ENCODE results near the gene TMED4.
"Not testable (repeated sequence)": the region's sequence is repeated elsewhere in the genome, so short reads cannot be mapped to it uniquely, and the experiment has no call there.

TMED4 gene

DNA sequence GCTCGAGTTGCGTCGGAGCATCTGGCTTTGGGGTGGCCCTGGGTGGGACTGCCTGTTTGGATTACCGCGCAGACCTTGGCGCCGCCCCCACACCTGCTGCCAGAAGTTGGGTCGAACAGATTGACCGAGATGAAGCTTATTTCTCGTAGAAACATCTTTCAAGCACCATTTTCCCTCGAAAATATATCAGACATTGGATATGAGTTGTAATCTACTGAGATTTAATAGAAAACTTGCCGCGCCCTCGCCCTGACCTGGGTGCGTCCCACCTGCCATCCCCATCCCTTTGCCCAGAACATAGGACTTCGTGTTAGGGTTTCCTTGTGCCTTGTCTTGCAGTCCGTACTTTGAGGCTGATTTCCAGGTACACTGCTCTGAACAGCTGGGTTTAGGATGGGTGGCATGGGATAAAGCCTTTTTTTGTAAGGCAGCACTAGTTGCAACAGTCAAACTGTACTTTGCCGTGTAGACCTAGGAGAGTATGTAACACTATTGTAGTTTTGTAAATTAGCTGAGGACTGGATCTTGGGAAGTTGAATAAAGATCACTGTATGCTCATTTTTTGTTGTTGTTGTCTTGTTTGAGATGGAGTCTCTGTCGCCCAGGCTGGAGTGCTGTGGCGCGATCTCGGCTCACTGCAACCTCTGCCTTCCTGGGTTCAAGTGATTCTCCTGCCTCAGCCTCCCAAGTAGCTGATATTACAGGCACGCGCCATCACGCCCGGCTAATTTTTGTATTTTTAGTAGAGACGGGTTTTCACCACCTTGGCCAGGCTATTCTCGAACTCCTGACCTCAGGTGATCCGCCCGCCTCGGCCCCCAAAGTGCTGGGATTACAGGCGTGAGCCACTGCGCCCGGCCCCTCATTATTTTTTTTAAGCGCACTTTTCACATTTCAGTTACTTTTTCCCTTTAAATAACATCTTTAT, 25.4 kb upstream of the TMED4 start:
- no peak for DNase-seq

DNA sequence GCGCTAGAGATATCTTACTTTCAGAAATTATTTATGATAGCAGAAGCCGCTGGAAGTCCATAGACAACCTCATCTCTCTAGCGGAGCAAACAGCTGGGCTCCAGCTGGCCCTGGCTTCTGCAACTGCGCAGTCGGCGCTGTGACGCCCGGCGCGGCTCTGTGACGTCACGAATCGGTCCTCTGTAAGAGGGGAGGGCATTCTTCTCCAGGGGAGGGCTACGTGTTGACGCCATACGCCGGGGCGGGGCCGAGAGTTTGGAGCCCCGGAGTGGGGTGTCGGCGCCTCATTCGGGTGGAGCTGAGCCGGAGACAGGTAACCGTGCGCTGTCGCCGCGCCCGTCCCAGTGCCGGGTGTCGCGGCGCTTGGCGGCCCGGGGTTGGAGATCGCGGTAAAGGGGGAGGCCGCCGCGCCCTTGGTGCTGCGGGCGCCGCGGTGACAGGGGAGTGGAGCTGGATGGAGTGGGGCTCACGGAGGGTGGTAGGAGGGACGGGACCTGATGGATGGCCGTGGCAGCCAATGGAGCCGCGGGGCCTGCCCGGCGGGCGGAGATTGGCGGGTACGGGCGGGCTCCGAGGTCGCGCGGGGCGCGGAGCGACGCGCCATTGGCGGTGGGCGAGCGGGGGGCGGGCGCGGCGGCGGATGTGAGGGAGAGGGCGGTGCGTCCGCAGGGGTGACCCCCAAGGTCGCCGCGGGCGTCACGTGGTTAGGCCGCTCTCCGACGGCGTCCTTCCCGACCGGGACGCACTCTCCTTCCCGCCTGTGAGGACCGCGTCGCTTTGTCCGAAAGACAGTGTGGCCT, 24.5 kb upstream of the TMED4 start, which contains the start of gene OGDH:
Gene OGDH, plus strand, starts transcription at position 287 of the 800 bp plus-strand sequence. CDS start 17,717 bp downstream, outside the sequence.
- peak; percentile 99 for DNase-seq

DNA sequence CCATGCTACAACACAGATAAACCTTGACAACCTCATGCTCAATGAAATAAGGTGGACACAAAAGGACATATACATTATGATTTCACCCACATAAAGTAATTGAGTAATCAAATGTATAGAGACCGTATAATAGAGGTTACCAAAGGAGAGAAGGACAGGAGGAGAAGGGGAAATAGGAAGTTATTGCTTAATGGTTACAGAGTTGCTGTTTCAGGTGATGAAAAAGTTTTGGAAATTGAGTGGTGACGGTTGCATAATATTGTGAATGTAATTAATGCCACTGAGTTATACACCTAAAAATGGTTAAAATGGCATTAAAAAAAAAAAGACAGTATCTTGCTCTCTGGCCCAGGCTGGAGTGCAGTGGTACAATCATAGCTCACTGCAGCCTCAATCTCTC, 22.9 kb upstream of the TMED4 start:
- DNase-seq, result no peak

DNA sequence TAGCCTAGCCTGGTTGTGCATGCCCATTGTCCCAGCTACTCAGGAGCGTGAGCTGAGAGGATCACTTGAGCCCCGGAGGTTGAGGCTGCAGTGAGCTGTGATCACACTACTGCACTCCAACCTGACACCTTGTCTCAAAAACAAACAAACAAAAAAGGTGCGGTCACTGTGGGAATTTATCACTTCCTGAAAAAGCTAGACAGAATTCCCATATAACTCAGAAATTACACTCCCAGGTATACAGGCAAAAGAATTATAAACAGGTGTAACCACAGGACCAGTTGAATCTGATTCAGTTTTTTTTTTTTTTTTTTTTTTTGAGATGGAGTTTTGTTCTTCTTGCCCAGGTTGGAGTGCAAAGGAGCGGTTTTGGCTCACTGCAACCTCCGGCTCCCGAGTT, 21.2 kb upstream of the TMED4 start:
- DNase-seq, result no peak

DNA sequence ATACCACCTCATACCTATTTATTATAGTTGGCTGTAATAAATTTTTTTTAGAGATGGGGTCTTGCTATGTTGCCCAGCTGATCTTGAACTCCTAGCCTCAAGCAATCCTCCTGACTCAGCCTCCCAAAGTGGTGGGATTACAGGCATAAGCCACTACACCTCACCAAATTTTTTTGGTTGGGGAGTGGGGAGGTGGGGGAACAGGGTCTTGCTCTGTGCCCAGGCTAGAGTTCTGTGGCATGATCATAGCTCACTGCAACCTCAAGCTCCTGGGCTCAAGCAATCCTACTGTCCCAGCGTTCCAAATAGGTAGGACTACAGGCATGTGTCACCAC, 20.5 kb upstream of the TMED4 start:
- no peak for DNase-seq

DNA sequence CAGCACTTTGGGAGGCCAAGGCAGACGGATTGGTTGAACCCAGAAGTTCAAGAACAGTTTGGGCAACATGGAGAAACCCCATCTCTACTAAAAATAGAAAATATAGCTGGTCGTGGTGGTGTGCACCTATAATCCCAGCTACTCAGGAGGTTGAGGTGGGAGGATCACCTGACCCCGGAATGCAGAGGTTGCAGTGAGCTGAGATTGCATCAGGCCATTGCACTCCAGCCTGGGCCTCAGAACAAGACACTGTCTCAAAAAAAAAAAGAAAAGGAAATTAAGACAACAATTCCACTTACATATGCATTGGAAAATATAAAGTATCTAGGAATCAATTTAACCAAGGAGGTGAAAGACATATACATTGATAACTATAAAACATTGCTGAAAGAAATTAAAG, 17.2 kb upstream of the TMED4 start:
- DNase-seq, result no peak

DNA sequence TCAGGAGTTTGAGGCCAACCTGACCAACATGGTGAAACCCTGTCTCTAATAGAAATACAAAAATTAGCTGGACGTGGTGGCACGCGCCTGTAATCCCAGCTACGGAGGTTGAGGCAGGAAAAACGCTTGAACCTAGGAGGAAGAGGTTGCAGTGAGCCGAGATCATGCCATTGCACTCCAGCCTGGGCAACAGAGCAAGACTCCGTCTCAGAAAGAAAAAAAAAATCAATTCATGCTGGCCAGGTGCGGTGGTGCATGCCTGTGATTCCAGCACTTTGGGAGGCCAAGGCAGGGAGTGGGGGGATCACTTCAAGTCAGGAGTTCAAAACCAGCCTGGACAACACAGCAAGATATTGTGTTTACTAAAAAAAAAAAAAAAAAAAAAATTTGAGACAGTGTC, 15.2 kb upstream of the TMED4 start:
- DNase-seq, result not testable (repeated sequence)

DNA sequence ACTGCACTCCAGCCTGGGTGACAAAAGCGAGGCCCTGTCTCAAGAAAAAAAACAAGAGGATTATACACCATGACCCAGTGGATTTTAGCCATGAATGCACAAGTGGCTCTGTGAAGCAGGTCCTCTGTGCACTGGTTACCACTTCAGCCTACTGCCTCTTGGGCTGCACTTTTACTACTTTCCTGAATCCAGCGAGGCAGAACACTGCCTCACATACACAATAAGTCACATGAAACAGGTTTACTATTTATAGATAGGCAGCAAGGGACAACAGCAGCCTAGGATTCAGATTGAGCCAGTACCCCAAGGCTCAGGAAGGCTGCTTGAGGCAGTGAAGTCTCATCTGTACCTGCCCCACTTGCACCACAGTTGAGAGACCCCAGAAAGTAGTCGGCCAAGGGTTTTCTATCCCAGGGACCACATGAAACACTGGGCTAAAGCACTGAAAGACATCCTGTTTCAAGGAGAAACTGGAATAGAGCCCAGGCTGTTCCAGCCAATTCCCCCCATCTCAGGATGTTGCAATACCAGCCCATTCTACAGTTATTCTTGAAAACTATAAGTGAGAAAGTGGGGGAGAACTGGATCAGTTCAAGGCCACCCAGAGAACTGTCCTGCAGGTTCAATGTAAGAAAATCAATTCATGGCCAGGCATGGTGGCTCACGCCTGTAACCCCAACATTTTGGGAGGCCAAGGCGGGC, 14.1 kb upstream of the TMED4 start:
- DNase-seq, result no peak

DNA sequence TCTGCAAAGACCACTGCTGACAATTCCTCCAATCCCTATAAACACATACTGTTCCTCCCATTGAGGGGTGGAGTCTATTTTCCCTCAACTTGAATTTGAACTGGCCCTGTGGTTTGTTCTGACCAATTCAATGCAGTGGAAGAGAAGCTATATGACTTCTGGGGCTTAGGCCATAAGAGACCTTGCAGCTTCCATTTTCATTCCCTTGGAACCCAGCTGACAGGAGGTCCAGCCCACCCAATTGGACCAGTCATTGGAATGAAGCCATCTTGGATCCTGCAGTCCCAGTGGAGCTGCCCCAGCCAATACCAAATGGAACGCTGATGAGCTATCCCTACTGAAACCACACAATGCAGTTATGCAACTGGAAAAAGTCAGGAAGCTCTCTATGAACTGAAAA, 8.9 kb upstream of the TMED4 start:
- no peak for DNase-seq

DNA sequence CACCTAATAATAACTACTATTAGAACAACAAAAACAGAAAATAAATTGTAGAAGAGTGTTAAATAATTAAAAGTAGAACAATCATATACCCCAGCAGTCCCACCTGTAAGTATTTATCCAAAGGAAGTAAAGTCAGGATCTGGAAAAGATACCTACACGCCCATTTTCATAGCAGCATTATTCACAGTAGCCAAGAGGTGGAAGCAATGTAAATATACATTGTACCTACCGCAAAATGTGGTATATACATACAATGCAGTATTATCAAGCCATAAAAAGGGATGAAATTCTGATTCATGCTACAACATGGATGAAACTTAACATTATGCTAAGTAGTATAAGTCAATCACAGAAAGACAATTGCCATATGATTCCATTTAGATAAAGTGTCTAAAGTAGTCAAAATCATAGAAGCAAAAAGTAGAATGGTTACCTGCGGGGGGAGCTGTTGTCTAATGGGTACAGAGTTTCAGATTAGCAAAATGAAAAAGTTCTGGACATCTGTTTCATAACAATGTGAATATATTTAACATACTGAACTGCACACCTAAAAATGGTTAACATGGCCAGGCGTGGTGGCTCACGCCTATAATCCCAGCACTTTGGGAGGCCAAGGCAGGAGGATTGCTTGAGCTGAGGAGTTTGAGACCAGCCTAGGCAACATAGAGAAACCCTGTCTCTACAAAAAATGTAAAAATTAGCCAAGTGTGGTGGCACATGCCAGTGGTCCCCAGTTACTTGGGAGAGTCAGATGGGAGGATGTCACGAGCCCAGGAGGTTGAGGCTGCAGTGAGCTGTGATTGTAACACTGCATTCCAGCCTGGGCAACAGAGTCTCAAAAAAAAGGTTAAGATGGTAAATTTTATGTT, 6.0 kb upstream of the TMED4 start:
- peak; percentile 59 for DNase-seq

DNA sequence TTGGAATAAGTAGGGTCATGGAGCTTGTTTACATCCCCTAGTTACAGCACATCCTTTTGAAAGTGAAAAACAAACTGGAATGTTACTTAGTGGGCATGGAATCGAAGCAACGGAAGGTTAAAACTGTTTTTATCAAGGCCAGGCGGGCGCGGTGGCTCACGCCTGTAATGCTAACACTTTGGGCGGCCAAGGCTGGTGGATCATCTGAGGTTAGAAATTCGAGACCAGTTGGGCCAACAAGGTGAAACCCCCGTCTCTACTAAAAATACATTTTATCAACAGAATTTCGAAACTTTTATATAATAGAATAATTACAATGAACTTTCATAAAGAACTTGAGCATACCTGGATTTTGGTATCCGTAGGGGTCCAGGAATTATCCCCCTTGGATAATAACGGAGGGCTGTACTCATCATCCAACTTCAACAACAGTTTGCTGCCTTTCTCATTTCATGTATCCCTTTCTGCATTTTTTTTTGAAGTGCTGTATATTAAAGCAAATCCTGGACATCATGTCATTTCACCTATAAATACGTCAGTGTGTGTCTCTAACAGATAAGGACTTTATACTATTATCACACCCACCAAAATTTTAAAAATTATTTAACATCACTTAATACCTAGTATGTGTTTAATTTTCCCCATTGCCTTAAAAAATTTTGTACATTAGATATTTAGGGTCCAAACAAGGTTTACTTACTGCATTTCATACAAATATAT, 1.3 kb upstream of the TMED4 start:
- DNase-seq, result no peak

DNA sequence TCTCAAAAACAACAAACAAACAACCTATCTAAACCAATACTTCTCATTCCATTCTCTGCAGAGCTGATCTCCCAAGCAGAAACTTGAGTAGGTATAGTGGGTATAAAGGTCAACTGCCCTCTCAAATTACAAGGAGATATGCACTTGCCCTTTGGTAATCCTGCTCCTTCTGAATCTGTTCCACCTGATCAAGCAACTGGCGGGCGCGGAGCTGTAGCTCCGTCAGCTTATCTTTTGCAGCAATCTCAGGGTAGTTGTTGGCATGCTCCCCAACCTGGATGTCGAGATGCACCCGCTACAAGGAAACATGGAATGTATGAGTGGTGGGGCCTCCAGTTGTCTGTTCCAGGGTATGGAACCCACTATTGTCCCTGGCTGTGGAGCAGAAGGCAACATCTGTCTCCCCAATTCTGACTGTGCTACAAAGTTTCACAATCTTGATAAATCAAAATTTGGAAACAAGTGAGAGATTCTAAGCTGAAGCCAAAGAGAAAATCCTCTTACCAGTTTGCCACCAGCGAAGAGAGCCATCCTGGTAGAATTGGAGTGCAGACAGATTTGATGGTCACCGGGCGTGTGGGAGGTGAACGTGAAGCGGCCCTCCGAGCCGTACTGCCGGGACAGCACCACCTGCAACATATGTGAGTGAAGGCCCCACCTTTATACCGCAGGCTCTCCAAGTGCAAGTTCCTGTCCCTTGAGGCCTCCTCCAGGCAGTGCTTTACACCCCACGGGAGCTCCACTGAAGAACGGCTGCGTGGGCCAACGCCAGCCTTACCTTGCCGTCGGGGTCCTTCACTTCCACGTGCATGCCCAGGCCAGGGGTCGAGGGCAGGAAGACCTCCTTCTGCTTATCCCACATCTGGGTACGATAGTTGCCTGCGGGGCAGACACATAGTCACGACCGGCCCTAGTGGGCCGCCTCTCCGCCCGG, 819 bp downstream of the TMED4 start:
- no peak for DNase-seq

DNA sequence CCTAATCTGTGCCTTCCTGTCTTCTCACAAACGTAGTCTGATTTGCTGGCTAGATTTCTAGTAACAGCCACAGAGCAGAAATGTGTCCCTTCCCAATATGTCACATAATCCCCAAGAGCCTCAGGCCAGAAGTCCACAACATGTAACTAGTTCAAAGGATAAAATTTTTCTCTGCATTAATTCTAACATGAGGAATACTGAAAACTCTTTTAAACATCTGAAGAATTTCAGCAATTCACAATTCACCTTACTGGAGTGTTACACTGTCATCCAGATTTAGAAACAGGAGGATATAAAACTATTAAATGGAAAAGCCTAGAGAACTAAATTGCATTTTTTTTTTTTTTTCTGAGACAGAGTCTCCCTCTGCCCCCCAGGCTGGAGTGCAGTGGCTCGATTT, 5.8 kb downstream of the TMED4 start:
- no peak for DNase-seq

DNA sequence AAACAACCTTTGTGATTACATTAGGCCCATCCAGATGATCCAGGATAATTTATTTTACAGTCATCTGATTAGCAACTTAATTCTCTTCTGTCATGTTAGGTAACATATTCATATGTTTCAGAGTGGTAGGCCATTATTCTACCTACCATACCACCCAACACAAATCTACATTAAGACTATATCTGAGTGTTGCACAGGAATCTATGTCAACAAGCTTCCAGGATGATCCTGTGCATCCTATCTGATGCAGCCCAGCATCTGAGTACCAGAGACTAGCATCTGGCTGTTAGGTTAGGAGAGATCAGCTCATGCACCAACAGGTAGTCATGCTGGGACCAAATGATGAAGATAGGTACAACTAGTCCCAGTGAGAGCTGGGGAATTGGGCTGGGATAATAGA, 7.0 kb downstream of the TMED4 start:
- no peak for DNase-seq

DNA sequence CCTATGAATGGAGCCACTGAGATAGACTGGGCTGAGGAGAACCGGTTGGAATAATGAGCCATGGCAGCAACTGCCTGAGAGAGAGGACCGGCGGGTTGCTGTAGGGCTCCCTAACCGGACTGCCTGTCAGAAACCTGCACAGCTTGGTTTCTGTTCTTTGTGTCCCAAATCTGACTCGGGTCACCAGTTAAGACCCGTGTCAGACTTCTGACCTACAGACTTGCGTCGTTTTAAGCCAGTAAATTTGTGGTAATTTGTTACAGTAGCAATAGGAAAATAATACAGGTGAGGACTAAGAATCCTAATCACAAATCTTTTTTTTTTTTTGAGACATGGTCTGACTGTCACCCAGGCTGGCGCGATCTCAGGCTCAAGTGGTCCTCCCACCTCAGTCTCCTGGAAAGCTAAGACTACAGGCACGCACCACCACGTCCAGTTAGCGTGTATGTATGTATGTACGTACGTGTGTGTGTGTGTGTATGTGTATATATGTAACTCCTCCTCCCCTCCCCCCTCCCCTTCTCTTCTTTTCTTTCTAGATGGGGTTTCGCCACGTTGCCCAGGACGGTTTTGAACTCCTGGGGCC, 7.7 kb downstream of the TMED4 start:
- no peak for DNase-seq

DNA sequence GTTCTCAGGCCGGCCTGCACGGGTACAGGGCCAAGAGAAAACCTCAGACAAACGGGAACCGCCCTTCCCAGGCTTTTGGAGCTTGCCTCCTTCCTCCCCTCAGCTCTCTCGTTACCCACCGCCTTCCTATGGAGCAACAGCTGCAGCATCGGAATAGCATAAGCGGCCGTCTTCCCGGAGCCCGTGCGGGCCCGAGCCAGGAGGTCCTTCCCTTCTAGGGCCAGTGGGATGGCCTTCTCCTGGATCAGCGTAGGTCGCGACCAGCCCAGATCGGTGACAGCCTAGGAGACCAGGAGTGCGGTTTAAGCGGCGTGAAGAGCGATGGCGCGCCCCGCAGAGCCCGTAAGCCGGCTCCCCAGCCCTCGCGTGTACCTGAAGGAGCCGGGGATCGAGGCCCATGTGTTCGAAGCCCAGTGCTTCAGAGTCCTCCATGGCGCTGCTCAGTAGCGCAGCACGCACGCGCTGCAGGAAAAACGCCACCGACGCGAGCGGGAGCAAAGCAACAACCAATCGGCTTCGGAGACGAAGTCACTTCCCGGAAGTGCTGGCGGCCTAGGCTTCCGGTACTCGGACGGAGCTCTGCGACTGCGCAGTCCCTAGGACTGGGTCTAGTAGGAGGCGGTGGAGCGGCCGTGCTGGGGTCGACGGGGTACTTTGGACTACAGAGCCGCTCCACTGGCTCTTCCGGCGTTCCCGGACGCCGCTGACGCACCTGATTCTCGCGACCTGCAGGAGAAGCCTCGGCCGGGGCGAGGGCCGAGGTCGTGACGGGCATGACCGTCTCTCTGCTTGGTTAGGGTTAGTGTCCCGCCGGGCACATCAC, 8.4 kb downstream of the TMED4 start, which contains the start of gene DDX56:
Gene DDX56, minus strand, starts transcription at position 445 of the 823 bp plus-strand sequence. Its CDS starts 13 bp downstream, at position 432.
- peak; percentile 97 for DNase-seq

DNA sequence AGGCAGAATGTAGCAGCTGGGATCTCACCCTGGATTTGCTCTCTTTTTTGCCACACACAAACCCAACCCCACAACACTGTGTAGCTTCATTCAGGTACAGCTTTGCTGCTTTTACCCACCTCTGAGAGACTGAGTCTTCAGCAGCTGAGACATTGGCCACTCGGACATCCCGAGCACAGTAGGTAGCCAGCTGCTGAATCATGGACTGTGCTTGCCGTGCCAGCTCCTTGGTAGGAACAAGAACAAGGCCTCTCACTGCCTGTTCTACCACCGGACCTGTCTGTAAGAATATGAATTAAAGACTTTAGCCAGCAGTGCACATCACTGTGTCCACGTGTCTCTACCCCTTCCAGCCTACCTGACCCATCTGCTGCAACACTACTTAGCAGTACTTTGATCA, 9.3 kb downstream of the TMED4 start:
- DNase-seq, result no peak

DNA sequence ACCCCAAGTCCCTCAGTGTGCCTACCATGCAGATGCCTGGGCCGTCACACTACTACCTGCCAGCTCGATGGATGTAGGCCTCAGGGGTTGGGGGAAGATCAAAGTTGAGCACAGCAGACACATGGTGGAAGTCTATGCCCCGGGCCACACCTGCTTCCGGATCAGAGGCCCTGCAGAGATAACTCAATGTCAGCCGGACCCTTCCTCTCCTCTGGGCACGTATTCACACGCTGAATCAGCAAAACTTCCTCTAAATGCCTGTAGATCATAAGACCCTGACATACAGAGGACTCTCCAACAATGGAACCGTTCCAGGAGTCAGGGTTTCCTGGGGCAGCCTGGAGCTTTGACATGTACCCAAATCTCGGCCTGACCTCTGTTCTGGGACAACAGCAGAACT, 12.1 kb downstream of the TMED4 start:
- DNase-seq, result no peak
